HFFc6 (cell line): Measurements from ENCODE around the gene RUNX1. TPM values are rescaled to one million over a fixed set of nuclear protein-coding genes. Genes with fewer than 3 reads are reported as not detected.
A peak's percentile ranks its signal among the peaks of the same experiment; 100 is the strongest.

ENCODE experiments used
- DNase-seq: peaks from one replicate; pipeline ENCODE4 v3.0.0-alpha.2; 2018
- H3K27ac Mint-ChIP-seq: 2 replicates; pipeline ENCODE4 v1.8.0; 2020; ENCODE audit warnings: mild to moderate bottlenecking, mixed read lengths
- H3K27me3 Mint-ChIP-seq: 2 replicates; pipeline ENCODE4 v1.8.0; 2021; ENCODE audit warnings: mild to moderate bottlenecking, moderate library complexity, mixed read lengths; ENCODE audit not compliant: insufficient read depth
- H3K36me3 Mint-ChIP-seq: 2 replicates; pipeline ENCODE4 v1.8.0; 2021; ENCODE audit warnings: low read depth, mixed read lengths
- H3K4me1 Mint-ChIP-seq: 2 replicates; pipeline ENCODE4 v1.8.0; 2020; ENCODE audit warnings: low read depth, mixed read lengths
- H3K4me3 Mint-ChIP-seq: 2 replicates; pipeline ENCODE4 v1.8.0; 2020; ENCODE audit warnings: mild to moderate bottlenecking, moderate library complexity, mixed read lengths
- H3K9me3 Mint-ChIP-seq: 2 replicates; pipeline ENCODE4 v1.8.0; 2020; ENCODE audit warnings: mild to moderate bottlenecking, mixed read lengths
- CTCF ChIP-seq: fragments of 200-600 bp; sonication (generic); IDR thresholded peaks from 2 replicates; pipeline ENCODE4 v1.5.0; 2021; ENCODE audit warnings: antibody characterized with exemption, mild to moderate bottlenecking
- total RNA-seq, 6 experiments: library from RNA; stranded (reverse); fragmentation: NEBNext Ultra II Directional; extraction: Animal tissue kit (Norgen Biotek cat#: 25700); gene quantifications; 2 replicates in 1 of 6; 3 replicates in 5 of 6; pipeline ENCODE4 v1.2.3, GENCODE V29; 2021

The RUNX1 gene
- total RNA-seq, 6 experiments from 2014 or later, result 57.4 to 78.9 (median 61.3) TPM

GRCh38 chr21:34743831-34744230 lies 305.3 kb downstream of the RUNX1 start:
- H3K36me3 Mint-ChIP-seq, result peaks cover 4% of the 10 kb centered on the region; the same call in 1 of the 2 replicates
- H3K27ac Mint-ChIP-seq, result no peak overlapping the region

GRCh38 chr21:34743285-34743684 lies 305.8 kb downstream of the RUNX1 start:
- no peak for TF ChIP-seq CTCF
- H3K36me3 Mint-ChIP-seq, result peaks cover 4% of the 10 kb centered on the region; the same call in 1 of the 2 replicates

More at GRCh38 chr21:34743831-34744230, 305.3 kb downstream of the RUNX1 start:
- H3K27me3 Mint-ChIP-seq, result no peaks in the 10 kb centered on the region; the same call in none of the 2 replicates
- H3K4me3 Mint-ChIP-seq, result peak overlapping the region; percentile 29; the same call in 1 of the 2 replicates
- H3K4me1 Mint-ChIP-seq, result peaks cover 32% of the 10 kb centered on the region
- no peak for TF ChIP-seq CTCF
- DNase-seq, result peak; percentile 68
- H3K9me3 Mint-ChIP-seq, result no peaks in the 10 kb centered on the region

GRCh38 chr21:34740198-34740597 lies 308.9 kb downstream of the RUNX1 start:
- H3K36me3 Mint-ChIP-seq, result peaks cover 4% of the 10 kb centered on the region; the same call in 1 of the 2 replicates
- H3K9me3 Mint-ChIP-seq, result no peaks in the 10 kb centered on the region
- H3K4me1 Mint-ChIP-seq, result peaks cover 45% of the 10 kb centered on the region
- no peak overlapping the region for H3K4me3 Mint-ChIP-seq
- no peaks in the 10 kb centered on the region; the same call in none of the 2 replicates for H3K27me3 Mint-ChIP-seq
- TF ChIP-seq CTCF, result no peak
- DNase-seq, result no peak
- no peak overlapping the region for H3K27ac Mint-ChIP-seq

More at GRCh38 chr21:34743285-34743684, 305.8 kb downstream of the RUNX1 start:
- Mint-ChIP-seq H3K4me3 (no peak overlapping the region), H3K9me3 (no peaks in the 10 kb centered on the region), H3K4me1 (peaks cover 32% of the 10 kb centered on the region), H3K27ac (no peak overlapping the region), H3K27me3 (no peaks in the 10 kb centered on the region; the same call in none of the 2 replicates)
- DNase-seq, result no peak
